Activated T-cell treated with anti-CD3 and anti-CD28 coated beads, Interleukin-2, amount 50 U/mL, for 48 hours (primary cell): ENCODE results near the gene PRPF38B.
"Not testable (repeated sequence)": the region's sequence is repeated elsewhere in the genome, so short reads cannot be mapped to it uniquely, and the experiment has no call there.

ENCODE experiments used
- DNase-seq, 2 experiments: peaks; one replicate each; pipeline ENCODE4 v3.0.0-alpha.2; 2020

The PRPF38B gene

DNA sequence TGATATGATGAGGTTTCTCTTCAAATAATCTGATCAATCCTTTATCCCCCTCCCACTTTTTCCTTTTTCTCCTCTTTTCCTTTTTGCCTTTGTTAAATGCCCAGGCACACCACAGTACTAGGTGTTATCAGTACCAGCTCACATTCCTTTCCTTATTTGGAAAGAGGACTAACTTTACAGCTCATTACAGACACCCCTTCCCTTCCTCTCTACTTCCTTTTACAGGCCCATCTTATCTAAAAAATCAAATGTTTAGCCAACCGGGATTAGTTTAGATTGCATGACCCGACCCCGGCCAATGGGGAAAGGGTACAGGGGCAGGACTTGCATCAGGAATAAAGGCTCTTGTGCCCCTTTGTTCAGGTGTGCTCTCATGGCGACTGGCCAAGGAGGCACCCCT, 10.4 kb upstream of the PRPF38B start:
- DNase-seq, result not testable (repeated sequence)

DNA sequence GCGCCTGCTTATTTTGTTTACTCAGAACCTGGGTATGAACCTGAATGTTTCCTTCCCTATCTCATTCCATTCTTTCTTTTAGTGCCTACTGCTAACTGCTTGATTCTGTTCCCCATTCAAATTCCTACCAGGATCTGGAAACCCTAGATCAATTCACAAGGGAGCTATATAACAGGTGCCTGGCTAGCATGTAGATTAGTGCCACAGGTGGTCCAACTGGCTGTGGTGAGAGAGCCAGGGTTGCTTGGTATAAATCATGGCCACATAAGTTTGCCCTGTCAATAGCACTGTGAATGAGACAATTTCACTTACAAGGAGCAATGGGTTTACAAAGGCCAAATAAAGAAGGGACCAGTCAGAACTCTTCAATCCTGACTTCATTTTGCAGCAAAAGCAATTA, 6.6 kb upstream of the PRPF38B start:
- DNase-seq, result no peak

DNA sequence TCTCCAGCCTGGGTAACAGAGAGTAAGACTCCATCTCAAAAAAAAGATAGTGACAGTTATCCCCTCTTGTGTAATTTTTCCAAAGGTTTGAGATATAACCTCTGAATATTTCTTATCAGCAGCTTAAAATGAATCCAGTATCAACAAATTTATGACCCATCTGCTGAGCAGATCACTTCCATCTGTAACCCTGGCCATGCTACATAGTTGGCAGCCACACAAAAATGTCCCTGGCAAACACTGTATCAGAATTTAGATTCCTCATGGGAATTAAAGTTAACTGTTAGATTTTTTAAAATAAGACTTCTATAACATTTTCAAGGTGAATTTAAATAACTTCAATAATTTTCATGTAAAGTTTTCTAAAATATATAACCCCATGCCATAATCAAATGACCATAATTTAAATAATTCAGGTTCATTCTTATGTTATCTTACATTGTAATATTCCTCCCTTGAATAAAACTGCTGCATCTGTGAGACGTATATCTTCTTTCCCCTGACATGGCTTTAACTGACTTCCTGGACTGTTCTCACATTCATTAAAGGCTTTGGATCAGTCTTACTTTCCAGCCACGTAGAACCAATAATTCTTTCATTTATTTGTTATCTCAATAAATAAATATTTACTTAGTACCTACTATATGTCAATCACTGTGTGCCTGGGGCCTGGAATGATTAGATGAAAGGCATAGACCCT, 5.3 kb upstream of the PRPF38B start:
- DNase-seq, result no peak

DNA sequence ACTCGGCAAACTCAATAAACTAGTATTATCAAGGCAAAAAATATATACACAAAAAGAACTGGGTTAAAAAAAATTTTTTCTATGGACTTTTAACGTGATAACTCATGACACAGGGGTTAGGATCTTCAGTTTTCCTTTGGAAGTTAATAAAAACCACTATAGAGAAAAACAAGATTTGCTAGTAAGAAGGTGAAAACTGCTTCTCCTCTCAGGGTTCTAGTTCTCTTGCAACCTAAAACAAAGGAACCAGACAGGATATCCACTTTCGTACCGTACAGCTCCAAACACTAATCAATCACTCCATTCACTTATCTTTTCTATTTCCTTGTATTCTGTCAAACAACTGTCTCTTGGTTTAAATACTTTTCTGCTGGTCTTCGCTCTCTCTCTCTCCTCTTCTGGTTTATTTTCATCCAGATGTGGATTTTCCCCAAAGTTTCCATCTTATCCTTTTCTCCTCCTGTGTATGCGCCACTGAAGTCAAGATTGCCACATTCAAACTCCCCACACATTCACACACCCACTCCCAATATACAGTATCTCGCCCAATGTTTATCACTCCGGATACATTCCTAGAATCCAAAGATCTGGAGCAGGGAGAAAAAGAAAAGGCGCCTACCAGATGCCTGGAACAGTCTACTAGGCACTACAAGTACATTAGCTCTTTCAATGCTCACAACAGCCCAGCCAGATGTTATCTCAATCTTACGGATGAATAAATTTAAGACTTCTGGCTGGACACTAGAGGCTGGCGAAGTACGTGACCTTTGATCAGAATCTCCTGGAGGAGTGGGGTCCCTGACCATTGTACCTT, 775 bp upstream of the PRPF38B start:
- DNase-seq, result no peak

DNA sequence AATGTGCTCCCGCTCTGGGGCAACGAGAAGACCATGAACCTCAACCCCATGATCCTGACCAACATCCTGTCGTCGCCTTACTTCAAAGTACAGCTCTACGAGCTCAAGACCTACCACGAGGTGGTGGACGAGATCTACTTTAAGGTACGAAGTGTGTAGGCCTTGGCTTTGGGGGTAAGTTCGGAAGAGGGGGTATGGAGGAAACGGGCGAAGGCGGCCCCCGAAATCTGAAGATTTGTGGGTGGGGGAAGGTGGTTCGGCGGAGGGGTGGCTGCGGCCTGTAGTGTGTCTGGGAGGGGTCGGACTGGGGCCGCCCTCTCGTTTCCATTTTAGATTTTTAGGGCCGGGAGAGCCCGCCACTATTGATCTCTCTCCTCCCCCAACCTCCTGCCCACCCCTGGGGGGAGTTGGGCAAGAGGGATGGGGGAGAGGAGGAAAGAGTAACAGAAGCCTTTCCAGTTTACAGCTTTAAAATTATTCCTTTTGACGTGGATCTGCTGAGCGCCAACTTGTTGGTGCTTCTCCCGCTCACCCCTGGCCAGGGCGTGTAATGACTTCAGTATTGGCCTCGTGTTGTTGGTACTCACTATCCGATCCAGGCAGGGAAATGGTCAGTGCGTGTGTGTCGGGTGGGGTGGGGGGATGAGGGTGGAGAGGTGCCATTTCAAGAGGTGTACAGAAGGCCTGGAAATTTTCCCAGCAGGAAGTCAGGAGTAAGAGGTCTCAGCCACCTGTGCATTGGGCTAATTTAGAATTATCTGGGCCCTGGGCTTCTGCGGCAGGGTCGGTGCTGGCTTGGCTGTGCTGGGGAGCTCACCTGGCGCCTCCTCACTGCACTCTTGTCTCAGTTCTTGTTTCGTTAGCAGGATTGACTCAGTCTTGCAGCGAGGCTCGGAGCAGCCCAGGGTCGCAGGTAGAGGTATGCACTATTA, 880 bp downstream of the PRPF38B start:
- DNase-seq, result peak; percentile 70 to 80

DNA sequence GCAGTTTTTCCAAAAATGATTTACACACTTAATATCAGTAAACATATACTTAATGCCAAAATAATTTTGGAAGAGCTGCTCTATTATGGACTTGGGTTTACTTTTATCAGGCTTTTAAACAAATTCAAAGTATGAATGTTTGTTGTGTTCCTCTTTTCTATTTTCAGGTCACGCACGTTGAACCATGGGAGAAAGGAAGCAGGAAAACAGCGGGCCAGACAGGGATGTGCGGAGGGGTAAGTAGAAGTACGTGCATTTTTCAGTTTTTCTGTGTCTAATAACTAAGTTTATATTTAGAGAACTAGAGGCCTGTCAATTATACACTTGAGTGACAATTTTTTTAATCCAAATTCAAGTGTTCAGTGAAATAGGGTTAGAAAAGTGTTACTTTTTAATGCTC, 3.4 kb downstream of the PRPF38B start:
- no peak for DNase-seq

DNA sequence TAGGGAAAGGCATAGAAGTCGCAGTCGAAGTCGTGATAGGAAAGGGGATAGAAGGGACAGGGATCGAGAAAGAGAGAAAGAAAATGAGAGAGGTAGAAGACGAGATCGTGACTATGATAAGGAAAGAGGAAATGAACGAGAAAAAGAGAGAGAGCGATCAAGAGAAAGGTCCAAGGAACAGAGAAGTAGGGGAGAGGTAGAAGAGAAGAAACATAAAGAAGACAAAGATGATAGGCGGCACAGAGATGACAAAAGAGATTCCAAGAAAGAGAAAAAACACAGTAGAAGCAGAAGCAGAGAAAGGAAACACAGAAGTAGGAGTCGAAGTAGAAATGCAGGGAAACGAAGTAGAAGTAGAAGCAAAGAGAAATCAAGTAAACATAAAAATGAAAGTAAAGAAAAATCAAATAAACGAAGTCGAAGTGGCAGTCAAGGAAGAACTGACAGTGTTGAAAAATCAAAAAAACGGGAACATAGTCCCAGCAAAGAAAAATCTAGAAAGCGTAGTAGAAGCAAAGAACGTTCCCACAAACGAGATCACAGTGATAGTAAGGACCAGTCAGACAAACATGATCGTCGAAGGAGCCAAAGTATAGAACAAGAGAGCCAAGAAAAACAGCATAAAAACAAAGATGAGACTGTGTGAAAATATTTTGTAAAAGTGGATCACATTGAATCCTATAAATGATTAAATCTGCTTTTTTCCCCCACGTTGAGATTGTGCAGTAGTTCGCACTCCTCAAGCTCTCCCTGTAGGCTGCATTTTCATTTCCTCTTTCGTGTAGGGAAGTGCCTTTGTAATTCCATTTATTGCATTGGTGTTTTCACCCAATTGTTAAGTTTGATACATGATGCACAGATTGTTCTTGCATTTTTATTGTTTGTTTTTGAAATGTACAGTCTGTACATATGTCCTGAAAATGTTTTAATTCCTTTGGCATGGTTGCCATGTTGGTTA, 7.5 kb downstream of the PRPF38B start:
- no peak for DNase-seq

DNA sequence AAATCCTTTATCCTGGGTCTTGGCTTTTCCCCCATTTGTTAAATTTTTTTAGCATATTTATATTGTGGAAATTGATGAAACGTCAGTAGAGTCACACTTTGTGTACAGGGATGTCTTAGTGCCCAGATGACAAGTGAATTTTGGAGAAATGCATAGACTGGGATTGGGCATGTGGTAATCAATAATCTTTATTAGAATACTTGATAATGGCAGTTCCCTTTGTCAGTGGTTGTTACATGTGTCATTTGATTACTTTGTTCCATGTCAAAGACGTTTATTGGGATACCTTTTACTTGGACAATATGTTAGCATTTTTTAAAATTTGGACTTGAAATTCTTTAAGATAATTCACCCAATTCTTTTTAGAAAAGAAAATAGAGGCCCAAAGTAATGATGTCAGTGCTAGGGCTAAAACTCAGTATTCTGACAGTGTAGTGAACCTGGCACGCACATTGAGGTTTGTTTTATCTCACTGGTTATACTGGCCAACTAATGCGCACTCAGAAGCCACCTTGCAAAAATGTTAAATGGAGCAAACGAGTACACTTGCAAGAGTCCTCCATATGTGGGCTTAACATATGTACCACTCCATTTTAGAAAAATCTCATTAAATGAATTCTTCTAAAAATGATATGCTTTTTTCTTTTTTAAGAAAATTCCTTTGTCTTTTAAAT, 9.2 kb downstream of the PRPF38B start:
- no peak for DNase-seq

DNA sequence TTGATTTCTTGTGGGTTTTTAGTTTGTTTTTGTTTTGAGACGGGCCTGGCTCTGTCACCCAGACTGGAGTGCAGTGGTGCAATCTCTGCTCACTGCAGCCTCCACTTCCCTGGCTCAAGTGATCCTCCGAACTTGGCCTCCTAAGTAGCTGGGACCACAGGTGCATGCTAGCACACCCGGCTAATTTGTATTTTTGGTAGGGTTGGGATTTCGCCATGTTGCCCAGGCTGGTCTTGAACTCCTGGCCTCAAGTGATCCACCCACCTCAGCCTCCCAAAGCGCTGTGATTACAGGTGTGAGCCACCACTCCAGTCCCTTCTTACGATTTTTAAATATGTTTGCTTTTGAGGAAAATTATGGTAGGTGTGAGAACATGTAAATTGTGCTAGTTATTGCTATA, 10.0 kb downstream of the PRPF38B start:
- DNase-seq, result peak in 1 of 2 experiments; percentile 19

DNA sequence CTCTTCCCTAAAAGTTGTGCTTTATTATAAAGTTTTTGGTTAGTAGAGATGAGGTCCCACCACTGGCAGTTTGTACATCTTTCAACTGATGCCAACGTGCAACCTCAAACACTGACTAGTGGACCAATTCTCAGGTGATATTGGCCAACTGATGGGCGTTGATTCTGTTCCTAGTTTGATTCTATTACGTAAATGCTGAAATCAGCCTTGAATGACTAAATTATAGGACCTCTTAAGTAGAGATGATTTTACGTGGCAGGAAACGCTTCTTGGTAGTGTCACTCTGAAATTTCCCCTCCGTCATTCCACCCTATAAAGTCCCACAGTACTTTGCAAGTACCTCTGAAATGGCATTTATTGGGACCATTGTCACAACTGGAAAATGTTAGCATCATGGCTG, 11.8 kb downstream of the PRPF38B start:
- peak; percentile 33 to 35 for DNase-seq

DNA sequence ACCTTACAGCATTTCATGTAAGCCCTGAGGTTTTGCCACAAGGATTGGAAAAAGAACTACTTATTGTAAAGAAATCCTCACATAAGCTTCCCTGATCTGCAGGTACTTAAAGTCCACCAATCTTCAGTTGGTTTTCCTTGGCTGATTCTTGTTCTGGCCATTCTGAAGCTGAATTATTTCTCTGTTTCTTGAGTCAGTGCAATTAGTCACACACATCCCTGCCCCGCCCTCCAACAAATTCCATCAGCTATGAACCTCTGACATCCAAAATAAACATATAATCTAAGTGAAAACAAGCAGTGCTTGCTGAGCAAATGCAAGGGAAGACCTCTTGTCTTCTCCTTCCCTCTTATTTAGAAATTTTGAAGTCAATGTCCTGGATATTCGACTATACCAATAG, 12.4 kb downstream of the PRPF38B start:
- DNase-seq, result no peak

DNA sequence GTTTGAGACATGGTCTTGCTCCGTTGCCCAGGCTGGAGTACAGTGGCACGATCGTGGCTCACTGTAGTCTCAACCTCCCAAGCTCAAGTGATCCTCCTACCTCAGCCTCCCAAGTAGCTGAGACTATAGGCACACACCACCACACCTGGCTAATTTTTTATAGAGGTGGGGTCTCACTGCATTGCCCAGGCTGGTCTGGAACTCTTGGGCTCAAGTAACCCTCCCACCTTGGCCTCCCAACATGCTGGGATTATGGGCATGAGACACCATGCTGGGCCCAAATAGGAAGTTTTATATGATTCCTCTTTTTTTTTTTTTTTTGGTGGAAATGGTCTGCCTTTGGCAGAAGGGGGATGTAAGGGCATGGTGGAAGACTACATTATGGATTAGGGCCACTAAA, 14.5 kb downstream of the PRPF38B start:
- no peak for DNase-seq

DNA sequence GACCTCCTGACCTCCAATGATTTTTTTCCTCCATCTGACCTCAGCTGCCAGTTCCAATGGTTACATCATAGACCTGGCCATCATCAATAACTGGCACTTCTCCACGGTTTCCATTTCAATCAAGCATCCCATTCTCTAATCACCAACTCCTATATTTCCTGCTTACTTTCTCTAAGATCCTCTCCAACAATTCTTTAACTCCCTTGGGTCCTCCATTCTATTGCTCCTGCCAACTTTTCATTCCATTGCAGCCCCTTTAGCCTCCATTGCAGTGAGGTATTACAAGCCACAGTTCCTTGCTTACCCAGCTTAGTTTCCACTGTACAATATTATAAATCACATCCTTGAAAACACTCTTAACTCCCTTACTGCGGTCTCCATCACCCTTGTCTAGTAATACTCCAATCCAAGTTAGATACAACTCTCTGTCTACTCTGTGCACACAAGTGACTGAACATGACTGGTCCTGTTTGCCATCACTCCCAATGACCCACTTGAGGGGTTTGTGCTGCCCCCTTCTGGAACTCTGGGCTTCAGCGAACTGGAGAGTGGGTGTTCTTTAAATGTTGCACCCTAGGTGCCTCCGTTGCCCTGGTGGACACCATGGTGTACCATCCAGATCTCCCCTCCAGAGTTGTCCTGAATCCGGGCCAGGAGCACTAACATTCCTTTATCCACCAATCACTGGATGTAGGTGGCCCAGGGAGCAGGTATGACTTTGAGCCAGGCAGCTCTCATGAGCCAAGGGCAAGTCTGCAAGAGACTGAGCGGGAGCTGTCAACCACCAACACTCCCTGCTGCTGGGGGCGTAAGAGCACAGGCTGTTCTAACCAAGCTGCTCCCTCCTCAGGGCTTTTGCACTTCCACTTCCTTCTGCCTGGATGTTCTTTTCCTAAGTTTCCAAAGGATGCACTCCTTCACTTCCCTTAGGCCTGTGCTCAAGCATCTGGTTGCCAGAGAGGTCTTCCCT, 16.9 kb downstream of the PRPF38B start:
- DNase-seq, result peak; percentile 73 to 74

DNA sequence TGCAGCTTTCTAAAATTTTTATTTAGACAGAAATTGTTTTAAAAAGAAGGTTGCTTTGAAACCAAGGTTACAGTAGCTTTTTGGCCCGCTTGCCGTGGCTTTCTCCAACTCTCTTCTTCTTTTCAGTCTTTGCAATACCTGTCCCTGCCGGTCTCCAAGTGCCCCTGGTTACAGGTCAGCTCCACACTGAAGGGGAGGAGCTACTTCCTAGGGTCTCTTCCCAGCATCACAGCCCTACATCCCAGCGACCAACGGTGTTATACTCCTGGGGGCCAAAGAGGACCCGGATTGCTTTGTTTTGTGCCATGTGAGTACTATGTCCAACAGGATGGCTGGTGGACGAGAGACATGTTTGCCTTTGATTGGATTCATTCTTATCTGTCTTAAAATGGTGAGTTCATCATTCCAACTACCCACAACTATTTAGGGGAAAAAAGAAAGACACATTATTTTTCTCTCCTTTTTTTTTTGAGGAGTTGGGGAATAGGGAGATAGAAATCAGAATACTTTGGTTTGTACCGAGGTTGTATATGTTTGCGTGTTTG, 20.6 kb downstream of the PRPF38B start, which contains the start of gene FNDC7:
Gene FNDC7 (plus strand): TSS at position 303 of the 545 bp plus-strand sequence. CDS start 26 bp downstream, at position 329.
- DNase-seq, result no peak

DNA sequence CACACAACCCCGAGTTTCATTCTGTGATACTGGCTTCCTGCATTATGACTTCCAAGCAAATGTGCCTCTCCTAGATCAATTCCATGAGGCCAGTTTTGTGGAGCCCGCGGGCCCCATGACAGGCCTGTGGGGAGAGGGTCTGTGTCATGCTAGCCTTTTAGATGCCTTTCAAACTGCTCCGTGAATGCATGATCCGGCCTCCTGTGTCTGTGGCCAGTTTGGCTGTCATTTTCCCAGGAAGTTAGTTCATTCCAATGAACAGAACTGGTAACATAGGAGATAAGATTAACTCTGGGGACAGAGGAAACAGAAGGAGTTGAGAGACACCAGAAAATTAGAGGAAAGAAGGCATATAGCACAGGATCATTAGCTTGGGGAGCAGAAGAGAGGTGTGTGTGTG, 23.8 kb downstream of the PRPF38B start:
- DNase-seq, result no peak

DNA sequence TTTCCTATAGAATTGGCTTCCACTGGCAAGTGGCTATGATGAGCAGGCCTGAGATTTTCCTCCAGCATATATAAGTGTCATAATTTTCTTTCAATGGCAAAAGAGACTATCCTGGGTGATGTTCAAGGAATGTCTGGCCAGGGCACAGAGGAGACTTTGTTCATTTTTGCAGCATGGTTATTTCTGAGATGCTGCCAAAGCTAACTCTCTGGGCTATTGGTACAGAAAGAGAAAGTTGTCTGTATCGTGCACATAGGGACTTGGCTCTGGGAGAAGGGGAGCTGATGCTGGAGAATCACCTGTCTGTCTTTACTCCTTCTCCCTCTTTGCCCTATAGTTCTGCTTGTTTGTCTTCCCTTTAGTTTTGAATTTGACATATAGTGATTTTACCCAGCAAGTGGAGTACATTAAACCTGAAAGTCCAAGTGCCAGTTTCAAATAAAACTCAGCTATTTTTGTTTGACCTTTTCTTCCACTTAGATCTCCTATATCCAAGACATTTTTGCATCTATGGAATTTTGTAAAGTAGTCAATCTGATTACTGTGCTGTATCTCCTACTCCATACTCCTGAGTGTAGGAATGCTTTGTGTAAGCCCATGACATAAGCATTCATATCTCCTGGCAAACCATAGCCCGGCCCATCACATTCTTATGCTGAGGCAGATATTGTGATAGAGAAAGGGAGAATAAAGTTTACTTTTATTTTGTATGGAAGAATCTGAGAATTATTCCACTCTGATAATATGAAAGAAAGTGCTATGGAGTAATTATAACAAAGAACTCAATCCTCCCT, 24.5 kb downstream of the PRPF38B start:
- no peak for DNase-seq

DNA sequence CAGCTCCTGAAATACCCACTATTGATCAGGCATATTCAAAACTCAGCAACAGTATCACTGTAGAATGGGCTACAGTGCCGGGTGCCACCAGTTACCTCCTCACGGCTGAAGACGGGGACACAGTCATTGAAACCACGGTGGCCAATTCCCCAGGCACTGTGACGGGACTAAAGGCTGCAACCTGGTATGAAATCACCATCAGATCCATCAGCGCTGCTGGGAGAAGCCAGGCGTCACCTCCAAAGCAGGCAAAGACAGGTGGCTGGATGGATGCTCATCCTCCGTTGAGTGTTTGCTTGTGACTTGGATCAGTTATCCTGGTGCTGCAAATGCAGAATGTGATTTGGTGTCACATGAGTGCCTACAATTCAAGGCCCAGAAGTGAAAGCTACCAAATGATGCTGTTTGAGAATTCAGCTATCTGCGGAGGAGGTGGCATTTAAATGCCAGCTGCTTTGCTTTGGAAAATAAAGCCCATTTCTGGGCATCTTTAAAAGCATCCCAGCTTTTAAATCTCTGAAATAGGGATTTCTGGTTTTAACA, 25.7 kb downstream of the PRPF38B start:
- DNase-seq, result no peak

DNA sequence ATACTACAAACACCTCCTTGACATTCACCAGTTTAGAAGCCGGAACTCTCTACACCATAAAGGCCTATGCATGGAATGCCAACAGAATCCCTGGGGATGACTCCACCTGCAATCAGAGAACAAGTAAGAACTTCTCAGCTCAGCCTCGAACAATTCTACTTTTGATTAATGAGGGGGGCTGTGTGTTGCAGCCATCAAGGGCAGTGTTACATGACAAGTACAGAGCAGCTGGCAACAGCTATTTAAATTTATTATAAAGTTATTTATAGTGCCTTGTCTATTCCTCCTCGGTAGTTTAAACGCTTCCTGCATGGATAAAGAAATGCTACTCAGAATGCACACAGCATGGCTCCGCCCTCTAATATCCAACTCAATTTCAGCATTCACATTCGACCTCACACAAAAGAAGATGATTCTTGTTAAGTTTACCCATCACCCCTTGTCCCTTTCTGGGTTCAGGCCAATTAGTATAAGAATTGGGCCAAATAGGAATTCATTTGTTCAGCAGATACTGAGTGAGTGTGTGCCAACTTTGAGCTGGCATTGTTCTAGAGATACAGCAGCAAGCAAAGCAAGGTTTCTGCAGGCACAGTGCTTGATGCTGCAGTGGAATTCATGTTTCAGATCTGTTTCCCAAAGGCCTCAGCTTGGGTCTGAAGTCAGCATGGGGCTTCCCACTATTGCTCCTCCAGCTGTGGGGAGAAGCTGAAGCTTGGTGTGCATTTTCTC, 27.0 kb downstream of the PRPF38B start:
- DNase-seq, result no peak
